GM12878 (cell line): ENCODE measurements around the gene SLC6A3. TPM values are rescaled to one million over a fixed set of nuclear protein-coding genes. Genes with fewer than 3 reads are reported as not detected.

Experiments
- EGR1 ChIP-seq, 2 experiments: IDR thresholded peaks; 1 replicate in 1 of 2; 2 replicates in 1 of 2; pipeline ENCODE4 v1.6.1; 2011 to 2012; ENCODE audit warnings: low read depth in 2 of 2, low read length in 2 of 2, borderline replicate concordance in 1 of 2, mild to moderate bottlenecking in 1 of 2, moderate library complexity in 1 of 2
- HDAC6 ChIP-seq: fragments of 200-600 bp; sonication (generic); IDR thresholded peaks from one replicate; pipeline ENCODE4 v1.8.0; 2017; ENCODE audit warnings: antibody characterized with exemption; ENCODE audit not compliant: unreplicated experiment
- HDGF ChIP-seq: fragments of 450-650 bp; IDR thresholded peaks from 2 replicates; pipeline ENCODE4 v1.6.1; 2016; ENCODE audit warnings: antibody characterized with exemption
- KDM1A ChIP-seq: fragments of 200-600 bp; sonication (generic); IDR thresholded peaks from 2 replicates; pipeline ENCODE4 v1.6.1; 2016; ENCODE audit warnings: borderline replicate concordance
- PKNOX1 ChIP-seq: fragments of 450-650 bp; IDR thresholded peaks from 2 replicates; pipeline ENCODE4 v1.6.1; 2016; ENCODE audit warnings: mild to moderate bottlenecking
- POLR2A ChIP-seq: IDR thresholded peaks from 2 replicates; pipeline ENCODE4 v1.6.1; 2011; ENCODE audit warnings: low read depth, mild to moderate bottlenecking, low read length
- POLR2AphosphoS2 ChIP-seq: IDR thresholded peaks from 2 replicates; pipeline ENCODE4 v1.6.1; 2011; ENCODE audit warnings: low read depth, mild to moderate bottlenecking, low read length, improper control_type of control experiment, moderate library complexity
- RFX5 ChIP-seq: IDR thresholded peaks from 2 replicates; pipeline ENCODE4 v1.6.1; 2011; ENCODE audit warnings: low read depth, low read length, improper control_type of control experiment
- SMC3 ChIP-seq: IDR thresholded peaks from 2 replicates; pipeline ENCODE4 v1.6.1; 2011; ENCODE audit warnings: low read length, improper control_type of control experiment, borderline replicate concordance
- ZNF384 ChIP-seq: IDR thresholded peaks from 2 replicates; pipeline ENCODE4 v1.6.1; 2012; ENCODE audit warnings: low read depth, mild to moderate bottlenecking, low read length, improper control_type of control experiment, borderline replicate concordance
- polyA plus RNA-seq, 11 experiments: library from polyadenylated mRNA; depleted of rRNA in 4 of 11; unstranded in 6 of 11; stranded (reverse) in 5 of 11; fragments of >200 nt; fragmentation: Nextera tagmentation in 4 of 11; fragmentation: Illumina TruSeq in 1 of 11; extraction: Ambion mirVana in 4 of 11; extraction: Trizol in 1 of 11; gene quantifications; 1 replicate in 1 of 11; 2 replicates in 10 of 11; pipeline versions ENCODE4 v1.2.1 to v1.2.3, GENCODE V29; 2011 to 2016; ENCODE audit warnings: inconsistent platforms in 2 of 11, missing spikeins in 2 of 11, low read depth in 1 of 11
- total RNA-seq, 4 experiments: library from RNA; depleted of rRNA in 3 of 4; stranded (reverse); fragments of >200 nt in 3 of 4; fragmentation: Illumina TruSeq in 1 of 4; extraction: Trizol in 1 of 4; gene quantifications; 2 replicates each; pipeline versions ENCODE4 v1.2.1 to v1.2.3, GENCODE V29; 2013 to 2021
- TF ChIP-seq, protein P1 (sequence below): fragments of 450-650 bp; formaldehyde crosslinking; IDR thresholded peaks from 2 replicates; pipeline ENCODE4 v1.4.0; 2020; ENCODE audit warnings: mild to moderate bottlenecking, moderate library complexity
- TF ChIP-seq, protein P2 (sequence below): IDR thresholded peaks from 2 replicates; pipeline ENCODE4 v1.6.1; 2011; ENCODE audit warnings: low read depth, mild to moderate bottlenecking, low read length, moderate library complexity, borderline replicate concordance; ENCODE audit errors: extremely low read depth
- TF ChIP-seq, protein P3 (sequence below): IDR thresholded peaks from 2 replicates; pipeline ENCODE4 v1.6.1; 2011; ENCODE audit warnings: low read depth, low read length, improper control_type of control experiment, borderline replicate concordance
- TF ChIP-seq, protein P4 (sequence below): fragments of 450-650 bp; IDR thresholded peaks from 2 replicates; pipeline ENCODE4 v1.6.1; 2016; ENCODE audit warnings: mild to moderate bottlenecking
- TF ChIP-seq, protein P5 (sequence below): fragments of 450-650 bp; IDR thresholded peaks from 2 replicates; pipeline ENCODE4 v1.6.1; 2017; ENCODE audit warnings: mild to moderate bottlenecking, moderate library complexity
- TF ChIP-seq, protein P6 (sequence below): fragments of 450-650 bp; IDR thresholded peaks from 2 replicates; pipeline ENCODE4 v1.6.1; 2017; ENCODE audit warnings: low read depth, mild to moderate bottlenecking, moderate library complexity

The SLC6A3 gene
- total and polyA plus RNA-seq, 10 of the 15 experiments (the other 5 are each of a cell fraction or from before 2014, with no cell fraction given): 0.01 TPM; not detected in 9

GRCh38 chr5:1485579-1486118 is 40.4 kb upstream of the SLC6A3 start (continued):
- TF ChIP-seq, protein P1, sequence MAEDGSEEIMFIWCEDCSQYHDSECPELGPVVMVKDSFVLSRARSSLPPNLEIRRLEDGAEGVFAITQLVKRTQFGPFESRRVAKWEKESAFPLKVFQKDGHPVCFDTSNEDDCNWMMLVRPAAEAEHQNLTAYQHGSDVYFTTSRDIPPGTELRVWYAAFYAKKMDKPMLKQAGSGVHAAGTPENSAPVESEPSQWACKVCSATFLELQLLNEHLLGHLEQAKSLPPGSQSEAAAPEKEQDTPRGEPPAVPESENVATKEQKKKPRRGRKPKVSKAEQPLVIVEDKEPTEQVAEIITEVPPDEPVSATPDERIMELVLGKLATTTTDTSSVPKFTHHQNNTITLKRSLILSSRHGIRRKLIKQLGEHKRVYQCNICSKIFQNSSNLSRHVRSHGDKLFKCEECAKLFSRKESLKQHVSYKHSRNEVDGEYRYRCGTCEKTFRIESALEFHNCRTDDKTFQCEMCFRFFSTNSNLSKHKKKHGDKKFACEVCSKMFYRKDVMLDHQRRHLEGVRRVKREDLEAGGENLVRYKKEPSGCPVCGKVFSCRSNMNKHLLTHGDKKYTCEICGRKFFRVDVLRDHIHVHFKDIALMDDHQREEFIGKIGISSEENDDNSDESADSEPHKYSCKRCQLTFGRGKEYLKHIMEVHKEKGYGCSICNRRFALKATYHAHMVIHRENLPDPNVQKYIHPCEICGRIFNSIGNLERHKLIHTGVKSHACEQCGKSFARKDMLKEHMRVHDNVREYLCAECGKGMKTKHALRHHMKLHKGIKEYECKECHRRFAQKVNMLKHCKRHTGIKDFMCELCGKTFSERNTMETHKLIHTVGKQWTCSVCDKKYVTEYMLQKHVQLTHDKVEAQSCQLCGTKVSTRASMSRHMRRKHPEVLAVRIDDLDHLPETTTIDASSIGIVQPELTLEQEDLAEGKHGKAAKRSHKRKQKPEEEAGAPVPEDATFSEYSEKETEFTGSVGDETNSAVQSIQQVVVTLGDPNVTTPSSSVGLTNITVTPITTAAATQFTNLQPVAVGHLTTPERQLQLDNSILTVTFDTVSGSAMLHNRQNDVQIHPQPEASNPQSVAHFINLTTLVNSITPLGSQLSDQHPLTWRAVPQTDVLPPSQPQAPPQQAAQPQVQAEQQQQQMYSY (CRISPR knock-in tag): no peak
- TF ChIP-seq, protein P2, sequence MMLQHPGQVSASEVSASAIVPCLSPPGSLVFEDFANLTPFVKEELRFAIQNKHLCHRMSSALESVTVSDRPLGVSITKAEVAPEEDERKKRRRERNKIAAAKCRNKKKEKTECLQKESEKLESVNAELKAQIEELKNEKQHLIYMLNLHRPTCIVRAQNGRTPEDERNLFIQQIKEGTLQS: no peak
- TF ChIP-seq RFX5 (0 out of 2 replicates have a peak, but pooled peaks have one; percentile 3), POLR2AphosphoS2 (no peak; the same call in 1 of the 2 replicates), PKNOX1 (no peak), SMC3 (no peak), POLR2A (peak; percentile 16; the same call in 1 of the 2 replicates), KDM1A (no peak), EGR1 (IDR thresholded peaks at IDR 0.05; ENCODE audit: borderline replicate concordance in 1 of 2, low read depth in 2 of 2, low read length in 2 of 2) (no peak), ZNF384 (no peak), HDAC6 (no peak), HDGF (peak; percentile 71; the same call in 1 of the 2 replicates)
- TF ChIP-seq, protein P3, sequence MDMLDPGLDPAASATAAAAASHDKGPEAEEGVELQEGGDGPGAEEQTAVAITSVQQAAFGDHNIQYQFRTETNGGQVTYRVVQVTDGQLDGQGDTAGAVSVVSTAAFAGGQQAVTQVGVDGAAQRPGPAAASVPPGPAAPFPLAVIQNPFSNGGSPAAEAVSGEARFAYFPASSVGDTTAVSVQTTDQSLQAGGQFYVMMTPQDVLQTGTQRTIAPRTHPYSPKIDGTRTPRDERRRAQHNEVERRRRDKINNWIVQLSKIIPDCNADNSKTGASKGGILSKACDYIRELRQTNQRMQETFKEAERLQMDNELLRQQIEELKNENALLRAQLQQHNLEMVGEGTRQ: no peak
- TF ChIP-seq, protein P4, sequence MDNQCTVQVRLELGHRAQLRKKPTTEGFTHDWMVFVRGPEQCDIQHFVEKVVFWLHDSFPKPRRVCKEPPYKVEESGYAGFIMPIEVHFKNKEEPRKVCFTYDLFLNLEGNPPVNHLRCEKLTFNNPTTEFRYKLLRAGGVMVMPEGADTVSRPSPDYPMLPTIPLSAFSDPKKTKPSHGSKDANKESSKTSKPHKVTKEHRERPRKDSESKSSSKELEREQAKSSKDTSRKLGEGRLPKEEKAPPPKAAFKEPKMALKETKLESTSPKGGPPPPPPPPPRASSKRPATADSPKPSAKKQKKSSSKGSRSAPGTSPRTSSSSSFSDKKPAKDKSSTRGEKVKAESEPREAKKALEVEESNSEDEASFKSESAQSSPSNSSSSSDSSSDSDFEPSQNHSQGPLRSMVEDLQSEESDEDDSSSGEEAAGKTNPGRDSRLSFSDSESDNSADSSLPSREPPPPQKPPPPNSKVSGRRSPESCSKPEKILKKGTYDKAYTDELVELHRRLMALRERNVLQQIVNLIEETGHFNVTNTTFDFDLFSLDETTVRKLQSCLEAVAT: no peak
- TF ChIP-seq, protein P5, sequence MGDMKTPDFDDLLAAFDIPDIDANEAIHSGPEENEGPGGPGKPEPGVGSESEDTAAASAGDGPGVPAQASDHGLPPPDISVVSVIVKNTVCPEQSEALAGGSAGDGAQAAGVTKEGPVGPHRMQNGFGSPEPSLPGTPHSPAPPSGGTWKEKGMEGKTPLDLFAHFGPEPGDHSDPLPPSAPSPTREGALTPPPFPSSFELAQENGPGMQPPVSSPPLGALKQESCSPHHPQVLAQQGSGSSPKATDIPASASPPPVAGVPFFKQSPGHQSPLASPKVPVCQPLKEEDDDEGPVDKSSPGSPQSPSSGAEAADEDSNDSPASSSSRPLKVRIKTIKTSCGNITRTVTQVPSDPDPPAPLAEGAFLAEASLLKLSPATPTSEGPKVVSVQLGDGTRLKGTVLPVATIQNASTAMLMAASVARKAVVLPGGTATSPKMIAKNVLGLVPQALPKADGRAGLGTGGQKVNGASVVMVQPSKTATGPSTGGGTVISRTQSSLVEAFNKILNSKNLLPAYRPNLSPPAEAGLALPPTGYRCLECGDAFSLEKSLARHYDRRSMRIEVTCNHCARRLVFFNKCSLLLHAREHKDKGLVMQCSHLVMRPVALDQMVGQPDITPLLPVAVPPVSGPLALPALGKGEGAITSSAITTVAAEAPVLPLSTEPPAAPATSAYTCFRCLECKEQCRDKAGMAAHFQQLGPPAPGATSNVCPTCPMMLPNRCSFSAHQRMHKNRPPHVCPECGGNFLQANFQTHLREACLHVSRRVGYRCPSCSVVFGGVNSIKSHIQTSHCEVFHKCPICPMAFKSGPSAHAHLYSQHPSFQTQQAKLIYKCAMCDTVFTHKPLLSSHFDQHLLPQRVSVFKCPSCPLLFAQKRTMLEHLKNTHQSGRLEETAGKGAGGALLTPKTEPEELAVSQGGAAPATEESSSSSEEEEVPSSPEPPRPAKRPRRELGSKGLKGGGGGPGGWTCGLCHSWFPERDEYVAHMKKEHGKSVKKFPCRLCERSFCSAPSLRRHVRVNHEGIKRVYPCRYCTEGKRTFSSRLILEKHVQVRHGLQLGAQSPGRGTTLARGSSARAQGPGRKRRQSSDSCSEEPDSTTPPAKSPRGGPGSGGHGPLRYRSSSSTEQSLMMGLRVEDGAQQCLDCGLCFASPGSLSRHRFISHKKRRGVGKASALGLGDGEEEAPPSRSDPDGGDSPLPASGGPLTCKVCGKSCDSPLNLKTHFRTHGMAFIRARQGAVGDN: no peak
- TF ChIP-seq, protein P6, sequence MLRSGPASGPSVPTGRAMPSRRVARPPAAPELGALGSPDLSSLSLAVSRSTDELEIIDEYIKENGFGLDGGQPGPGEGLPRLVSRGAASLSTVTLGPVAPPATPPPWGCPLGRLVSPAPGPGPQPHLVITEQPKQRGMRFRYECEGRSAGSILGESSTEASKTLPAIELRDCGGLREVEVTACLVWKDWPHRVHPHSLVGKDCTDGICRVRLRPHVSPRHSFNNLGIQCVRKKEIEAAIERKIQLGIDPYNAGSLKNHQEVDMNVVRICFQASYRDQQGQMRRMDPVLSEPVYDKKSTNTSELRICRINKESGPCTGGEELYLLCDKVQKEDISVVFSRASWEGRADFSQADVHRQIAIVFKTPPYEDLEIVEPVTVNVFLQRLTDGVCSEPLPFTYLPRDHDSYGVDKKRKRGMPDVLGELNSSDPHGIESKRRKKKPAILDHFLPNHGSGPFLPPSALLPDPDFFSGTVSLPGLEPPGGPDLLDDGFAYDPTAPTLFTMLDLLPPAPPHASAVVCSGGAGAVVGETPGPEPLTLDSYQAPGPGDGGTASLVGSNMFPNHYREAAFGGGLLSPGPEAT: no peak
